Thymus (tissue), 11 donors: Measurements from ENCODE around the gene TTLL8. TPM values are rescaled to one million over a fixed set of nuclear protein-coding genes. Genes with fewer than 3 reads are reported as not detected.
A peak's percentile ranks its signal among the peaks of the same experiment; 100 is the strongest.

Source experiments
- DNase-seq, 9 donors: peaks; one replicate each; pipeline ENCODE4 v3.0.0-alpha.2; 2013; ENCODE audit warnings: low spot score in 9 of 9, low read depth in 6 of 9, missing footprints in 1 of 9
- H3K27ac ChIP-seq, 2 donors: one replicate each; pipeline ENCODE4 v1.5.1; 2013; ENCODE audit warnings: control low read depth in 1 of 2, low read depth in 1 of 2, low read length in 1 of 2, mild to moderate bottlenecking in 1 of 2, moderate library complexity in 1 of 2
- H3K27me3 ChIP-seq, 2 donors: one replicate each; pipeline ENCODE4 v1.5.1; 2013; ENCODE audit warnings: low read length in 1 of 2; ENCODE audit not compliant: control insufficient read depth in 2 of 2, insufficient read depth in 1 of 2
- H3K36me3 ChIP-seq, 2 donors: one replicate each; pipeline ENCODE4 v1.5.1; 2013; ENCODE audit warnings: low read length in 1 of 2, mild to moderate bottlenecking in 1 of 2, moderate library complexity in 1 of 2; ENCODE audit not compliant: control insufficient read depth in 2 of 2, insufficient read depth in 2 of 2
- H3K4me1 ChIP-seq, 2 donors: one replicate each; pipeline ENCODE4 v1.5.1; 2013; ENCODE audit warnings: low read length in 2 of 2; ENCODE audit not compliant: control insufficient read depth in 2 of 2, insufficient read depth in 2 of 2
- H3K4me3 ChIP-seq, 2 donors: one replicate each; pipeline ENCODE4 v1.5.1; 2013; ENCODE audit warnings: low read length in 2 of 2, control low read depth in 1 of 2, mild to moderate bottlenecking in 1 of 2
- H3K9me3 ChIP-seq, 2 donors: one replicate each; pipeline ENCODE4 v1.5.1; 2013; ENCODE audit warnings: low read length in 1 of 2, mild to moderate bottlenecking in 1 of 2; ENCODE audit not compliant: control insufficient read depth in 2 of 2, insufficient read depth in 1 of 2
- WGBS: extraction: QIAGEN DNeasy Blood & Tissue Kit; methylation state at CpG from one replicate; pipeline ENCODE4 v1.1.7; 2013; 5-methylcytosine and 5-hydroxymethylcytosine counted together
- polyA plus RNA-seq: library from polyadenylated mRNA; stranded (reverse); fragments of 200-250 nt; gene quantifications from one replicate; pipeline ENCODE4 v1.2.3, GENCODE V29; 2013
- total RNA-seq: library from RNA; stranded (reverse); fragments of 120-200 nt; gene quantifications from one replicate; pipeline ENCODE4 v1.2.4, GENCODE V29; 2013
- donor health status: healthy.

TTLL8 gene
- total and polyA plus RNA-seq, 2 donors: not detected

GRCh38 chr22:50085211-50085972 lies 27.3 kb upstream of the TTLL8 start, which contains the start of gene MLC1:
Gene MLC1, minus strand, starts transcription at chr22:50085426. Its CDS starts 524 bp downstream, at chr22:50084902.
- Histone ChIP-seq H3K9me3 (peaks cover 4 to 17% of the 10 kb centered on the region in 2 donors), H3K36me3 (no peaks in the 10 kb centered on the region), H3K27ac (no peak within 1 kb of the TSS), H3K4me1 (peaks cover 0 to 15% of the 10 kb centered on the region in 2 donors), H3K27me3 (peaks cover 0 to 25% of the 10 kb centered on the region in 2 donors), H3K4me3 (peak within 1 kb of the TSS in 1 of 2 donors; percentile 16)
- WGBS: 4% methylated on average over 29 of the region's 29 CpGs
- DNase-seq: peak in 4 of 9 donors; percentile 15 to 53 (median 20)

- H3K4me3 ChIP-seq: no peak overlapping the region
These were observed 26.5 kb upstream of the TTLL8 start for GRCh38 chr22:50084614-50085021.

DNA sequence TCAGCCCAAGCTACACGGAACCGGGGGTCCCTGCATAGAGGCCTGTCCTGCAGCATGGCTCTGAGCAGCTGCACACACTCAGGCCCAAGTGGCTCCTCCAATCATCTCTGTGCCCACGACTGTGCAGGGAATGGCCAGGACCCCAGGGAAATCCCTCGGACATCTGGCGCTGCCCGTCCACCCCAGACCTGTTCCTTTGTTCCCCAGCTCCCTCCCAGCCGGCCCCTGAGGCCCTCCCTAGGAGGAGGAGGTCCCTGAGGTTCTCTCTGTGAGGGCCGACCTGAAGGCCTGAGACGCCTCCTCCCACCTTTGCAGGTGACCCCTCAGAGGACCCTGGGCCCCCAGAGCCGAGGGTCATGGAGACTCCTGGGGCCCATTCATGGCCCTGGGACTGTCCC lies 26.0 kb upstream of the TTLL8 start:
- peaks cover 0 to 11% of the 10 kb centered on the region in 2 donors for H3K9me3 ChIP-seq
- no peak overlapping the region for H3K27ac ChIP-seq
- 71% methylated on average over 10 of the region's 10 CpGs for WGBS
- H3K4me3 ChIP-seq: no peak overlapping the region
- H3K4me1 ChIP-seq: peaks cover 0 to 15% of the 10 kb centered on the region in 2 donors
- H3K36me3 ChIP-seq: no peaks in the 10 kb centered on the region
- no peak for DNase-seq
- H3K27me3 ChIP-seq: peaks cover 0 to 20% of the 10 kb centered on the region in 2 donors

More at GRCh38 chr22:50084614-50085021, 26.5 kb upstream of the TTLL8 start:
- peak in 1 of 9 donors; percentile 2 for DNase-seq
- Histone ChIP-seq H3K36me3 (no peaks in the 10 kb centered on the region), H3K27ac (no peak overlapping the region), H3K4me1 (peaks cover 0 to 15% of the 10 kb centered on the region in 2 donors), H3K27me3 (peaks cover 0 to 22% of the 10 kb centered on the region in 2 donors), H3K9me3 (peaks cover under 1 to 14% of the 10 kb centered on the region in 2 donors)
- 22% methylated on average over 16 of the region's 16 CpGs for WGBS

GRCh38 chr22:50083462-50084079 lies 25.5 kb upstream of the TTLL8 start:
- Histone ChIP-seq H3K9me3 (peaks cover 0 to 11% of the 10 kb centered on the region in 2 donors), H3K27me3 (peaks cover 0 to 20% of the 10 kb centered on the region in 2 donors), H3K36me3 (no peaks in the 10 kb centered on the region), H3K4me3 (no peak overlapping the region), H3K4me1 (peaks cover 0 to 15% of the 10 kb centered on the region in 2 donors), H3K27ac (no peak overlapping the region)
- WGBS: 92% methylated on average over 18 of the region's 18 CpGs
- DNase-seq: peak in 1 of 9 donors; percentile 5

GRCh38 chr22:50082961-50083461 lies 24.9 kb upstream of the TTLL8 start:
- Histone ChIP-seq H3K36me3 (no peaks in the 10 kb centered on the region), H3K27me3 (peaks cover 0 to 20% of the 10 kb centered on the region in 2 donors), H3K9me3 (peaks cover 0 to 10% of the 10 kb centered on the region in 2 donors), H3K4me3 (no peak overlapping the region), H3K27ac (no peak overlapping the region), H3K4me1 (peaks cover 0 to 15% of the 10 kb centered on the region in 2 donors)
- DNase-seq: no peak
- WGBS: 94% methylated on average over 21 of the region's 21 CpGs

DNA sequence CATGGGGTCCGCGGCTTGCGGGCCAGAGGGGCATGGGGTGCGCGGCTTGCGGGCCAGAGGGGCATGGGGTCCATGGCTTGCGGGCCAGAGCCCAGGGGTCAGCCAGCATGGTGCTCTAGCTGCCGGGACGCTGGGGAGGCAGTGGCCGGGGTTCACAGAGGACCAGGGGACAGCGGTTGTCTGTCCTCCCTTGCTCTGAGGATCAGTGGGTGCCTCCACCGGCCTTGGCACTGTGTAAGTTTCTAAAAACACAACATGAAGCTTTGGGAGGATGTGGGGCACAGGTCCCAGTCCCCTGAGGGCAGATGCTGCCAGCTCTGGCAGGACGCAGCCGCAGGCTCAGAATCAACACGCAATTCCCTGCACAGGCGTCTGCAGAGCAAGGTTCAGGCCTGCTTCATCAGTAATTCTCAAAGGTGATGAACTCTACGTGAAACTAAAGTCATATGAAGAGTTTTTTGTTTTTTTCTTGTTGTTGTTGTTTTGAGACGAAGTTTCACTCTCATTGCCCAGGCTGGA lies 24.2 kb upstream of the TTLL8 start:
- DNase-seq: no peak
- Histone ChIP-seq H3K27ac (no peak overlapping the region), H3K4me1 (peaks cover 0 to 15% of the 10 kb centered on the region in 2 donors), H3K27me3 (peaks cover 0 to 15% of the 10 kb centered on the region in 2 donors), H3K9me3 (peaks cover 0 to 3% of the 10 kb centered on the region in 2 donors), H3K36me3 (no peaks in the 10 kb centered on the region), H3K4me3 (no peak overlapping the region)
- 97% methylated on average over 18 of the region's 18 CpGs for WGBS

GRCh38 chr22:50081426-50082196 lies 23.5 kb upstream of the TTLL8 start:
- H3K4me3 ChIP-seq: no peak overlapping the region
- peaks cover 0 to 1% of the 10 kb centered on the region in 2 donors for H3K9me3 ChIP-seq
- H3K27ac ChIP-seq: no peak overlapping the region
- no peaks in the 10 kb centered on the region for H3K36me3 ChIP-seq
- H3K27me3 ChIP-seq: peaks cover 0 to 15% of the 10 kb centered on the region in 2 donors
- DNase-seq: no peak
- H3K4me1 ChIP-seq: peaks cover 0 to 15% of the 10 kb centered on the region in 2 donors
- 97% methylated on average over 27 of the region's 27 CpGs for WGBS

DNA sequence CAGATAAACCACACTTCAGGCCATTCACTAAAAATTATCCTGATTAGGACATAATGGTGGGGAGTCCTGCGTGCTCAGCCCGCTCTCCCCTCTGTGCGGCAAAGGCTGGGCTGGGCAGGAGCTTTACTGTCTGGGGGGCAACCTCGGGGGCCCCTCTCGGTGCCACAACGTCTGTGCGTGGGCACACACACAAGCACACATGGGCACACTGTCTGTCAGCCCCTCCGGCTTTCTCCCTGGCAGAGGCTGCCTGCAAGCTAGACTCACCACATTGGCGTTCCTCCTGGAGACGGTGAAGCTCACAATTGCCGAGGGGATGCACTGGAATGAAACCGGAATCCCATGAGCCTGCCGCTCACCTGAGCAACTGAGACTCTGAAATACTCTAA lies 22.0 kb upstream of the TTLL8 start:
- Histone ChIP-seq H3K4me1 (peaks cover 0 to 13% of the 10 kb centered on the region in 2 donors), H3K9me3 (peaks cover 0 to 1% of the 10 kb centered on the region in 2 donors), H3K36me3 (no peaks in the 10 kb centered on the region), H3K27ac (no peak overlapping the region), H3K4me3 (no peak overlapping the region), H3K27me3 (peaks cover 0 to 15% of the 10 kb centered on the region in 2 donors)
- WGBS: 94% methylated on average over 13 of the region's 13 CpGs
- no peak for DNase-seq
